ENCODE measurements around the gene FBXL16.

The FBXL16 gene

DNA sequence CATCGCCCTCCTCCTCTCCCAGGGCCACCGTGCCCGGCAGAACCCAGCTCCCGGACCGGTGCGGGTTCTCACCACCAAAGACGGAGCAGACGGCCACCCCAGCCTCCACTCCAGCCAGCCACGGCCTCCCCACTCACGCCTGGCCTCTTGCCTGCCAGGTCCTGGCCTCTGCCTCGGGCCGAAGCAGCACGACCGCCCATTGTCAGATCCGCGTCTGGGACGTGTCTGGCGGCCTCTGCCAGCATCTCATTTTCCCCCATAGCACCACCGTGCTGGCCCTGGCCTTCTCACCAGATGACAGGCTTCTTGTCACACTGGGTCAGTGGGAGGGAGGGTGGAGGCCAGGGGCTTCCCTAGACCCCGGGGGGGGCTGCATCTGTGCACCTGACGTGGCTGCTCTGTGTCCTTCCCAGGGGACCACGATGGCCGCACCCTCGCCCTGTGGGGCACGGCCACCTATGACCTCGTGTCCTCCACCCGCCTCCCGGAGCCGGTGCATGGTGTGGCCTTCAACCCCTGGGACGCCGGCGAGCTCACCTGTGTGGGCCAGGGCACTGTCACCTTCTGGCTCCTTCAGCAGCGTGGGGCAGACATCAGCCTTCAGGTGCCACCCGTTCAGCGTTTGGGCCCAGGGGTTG lies 44.3 kb downstream of the FBXL16 start:
- no peak overlapping the region for H3K4me3 ChIP-seq (ENCODE audit: low read depth, low read length)
- TF ChIP-seq, protein P1, sequence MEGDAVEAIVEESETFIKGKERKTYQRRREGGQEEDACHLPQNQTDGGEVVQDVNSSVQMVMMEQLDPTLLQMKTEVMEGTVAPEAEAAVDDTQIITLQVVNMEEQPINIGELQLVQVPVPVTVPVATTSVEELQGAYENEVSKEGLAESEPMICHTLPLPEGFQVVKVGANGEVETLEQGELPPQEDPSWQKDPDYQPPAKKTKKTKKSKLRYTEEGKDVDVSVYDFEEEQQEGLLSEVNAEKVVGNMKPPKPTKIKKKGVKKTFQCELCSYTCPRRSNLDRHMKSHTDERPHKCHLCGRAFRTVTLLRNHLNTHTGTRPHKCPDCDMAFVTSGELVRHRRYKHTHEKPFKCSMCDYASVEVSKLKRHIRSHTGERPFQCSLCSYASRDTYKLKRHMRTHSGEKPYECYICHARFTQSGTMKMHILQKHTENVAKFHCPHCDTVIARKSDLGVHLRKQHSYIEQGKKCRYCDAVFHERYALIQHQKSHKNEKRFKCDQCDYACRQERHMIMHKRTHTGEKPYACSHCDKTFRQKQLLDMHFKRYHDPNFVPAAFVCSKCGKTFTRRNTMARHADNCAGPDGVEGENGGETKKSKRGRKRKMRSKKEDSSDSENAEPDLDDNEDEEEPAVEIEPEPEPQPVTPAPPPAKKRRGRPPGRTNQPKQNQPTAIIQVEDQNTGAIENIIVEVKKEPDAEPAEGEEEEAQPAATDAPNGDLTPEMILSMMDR (IDR thresholded peaks at IDR 0.05; ENCODE audit: insufficient read depth, low read depth, low read length, missing control alignments), result no peak
- no peak for DNase-seq (ENCODE audit: low read depth)

DNA sequence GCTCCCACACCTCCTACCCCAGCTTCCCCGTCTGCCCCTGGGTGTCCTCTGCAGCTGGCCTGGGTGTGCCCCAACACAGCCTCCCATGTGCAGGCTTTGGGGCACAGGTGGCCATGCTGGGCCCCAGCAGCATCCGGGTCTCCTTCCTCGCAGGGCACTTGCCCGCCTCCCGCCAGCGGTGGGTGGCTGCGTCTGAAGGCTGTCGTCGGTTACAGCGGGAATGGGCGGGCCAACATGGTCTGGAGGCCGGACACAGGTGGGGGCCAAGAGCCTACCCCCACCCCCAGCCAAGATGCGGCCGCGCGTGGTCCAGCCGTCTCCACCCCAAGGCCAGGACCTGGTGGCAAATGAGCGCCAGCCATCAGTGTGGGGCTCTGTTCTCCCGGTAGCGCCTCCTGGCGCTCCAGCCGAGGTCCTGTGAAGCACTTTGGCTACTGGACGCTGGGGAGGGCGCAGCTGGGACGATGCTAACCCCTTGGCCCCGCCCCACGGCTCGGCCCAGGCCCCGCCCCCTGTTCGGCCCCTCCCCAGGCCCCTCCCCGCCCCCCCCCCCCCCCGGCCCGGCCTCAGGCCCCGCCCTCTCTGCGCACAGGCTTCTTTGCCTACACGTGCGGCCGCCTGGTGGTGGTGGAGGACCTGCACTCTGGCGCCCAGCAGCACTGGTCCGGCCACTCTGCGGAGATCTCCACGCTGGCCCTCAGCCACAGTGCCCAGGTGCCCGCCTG lies 45.0 kb downstream of the FBXL16 start:
- TF ChIP-seq, protein P1 (IDR thresholded peaks at IDR 0.05; ENCODE audit: insufficient read depth, low read depth, low read length, missing control alignments), result peak; percentile 39
- DNase-seq (ENCODE audit: low read depth), result peak; percentile 92
- no peak overlapping the region for H3K4me3 ChIP-seq (ENCODE audit: low read depth, low read length)

DNA sequence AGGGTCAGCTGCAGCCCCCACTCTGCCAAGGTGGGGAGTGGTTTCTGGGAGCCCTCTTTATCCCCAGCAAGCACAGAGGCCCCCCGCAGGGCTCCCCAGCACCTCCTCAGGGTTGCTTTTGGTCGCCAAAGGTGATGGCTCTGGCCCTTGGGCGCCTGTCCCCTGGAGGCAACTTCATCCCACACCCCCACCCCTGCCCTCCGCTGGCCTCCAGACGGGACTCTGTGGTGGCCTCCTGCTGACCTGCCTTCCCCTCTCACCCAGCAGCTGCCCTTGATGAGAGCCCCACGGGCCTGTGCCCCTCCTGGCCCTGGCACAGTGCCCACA lies 45.5 kb downstream of the FBXL16 start:
- TF ChIP-seq, protein P1 (IDR thresholded peaks at IDR 0.05; ENCODE audit: insufficient read depth, low read depth, low read length, missing control alignments), result no peak
- DNase-seq (ENCODE audit: low read depth), result no peak
- H3K4me3 ChIP-seq (ENCODE audit: low read depth, low read length), result no peak overlapping the region

DNA sequence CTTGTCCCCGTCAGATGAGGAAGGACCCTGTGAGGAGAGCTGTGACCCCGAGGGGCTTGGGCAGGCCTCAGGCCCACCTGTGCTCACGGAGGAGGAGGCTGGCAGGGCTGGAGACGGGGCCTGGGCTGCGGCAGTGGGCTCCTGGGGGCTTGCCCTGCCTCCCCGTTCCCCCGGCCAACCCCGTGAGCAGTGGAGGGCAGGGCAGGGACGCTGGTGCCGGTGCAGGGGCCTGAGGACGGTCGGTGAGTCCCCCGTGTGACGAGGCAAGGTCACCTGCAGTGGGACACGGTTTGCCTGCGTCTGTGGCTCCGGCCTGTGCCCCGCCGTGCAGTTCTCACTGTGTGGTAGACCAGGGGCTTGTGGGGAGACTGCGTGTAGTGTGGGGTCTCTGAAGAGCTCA lies 46.0 kb downstream of the FBXL16 start:
- no peak overlapping the region for H3K4me3 ChIP-seq (ENCODE audit: low read depth, low read length)
- TF ChIP-seq, protein P1 (IDR thresholded peaks at IDR 0.05; ENCODE audit: insufficient read depth, low read depth, low read length, missing control alignments), result no peak
- DNase-seq (ENCODE audit: low read depth), result no peak

DNA sequence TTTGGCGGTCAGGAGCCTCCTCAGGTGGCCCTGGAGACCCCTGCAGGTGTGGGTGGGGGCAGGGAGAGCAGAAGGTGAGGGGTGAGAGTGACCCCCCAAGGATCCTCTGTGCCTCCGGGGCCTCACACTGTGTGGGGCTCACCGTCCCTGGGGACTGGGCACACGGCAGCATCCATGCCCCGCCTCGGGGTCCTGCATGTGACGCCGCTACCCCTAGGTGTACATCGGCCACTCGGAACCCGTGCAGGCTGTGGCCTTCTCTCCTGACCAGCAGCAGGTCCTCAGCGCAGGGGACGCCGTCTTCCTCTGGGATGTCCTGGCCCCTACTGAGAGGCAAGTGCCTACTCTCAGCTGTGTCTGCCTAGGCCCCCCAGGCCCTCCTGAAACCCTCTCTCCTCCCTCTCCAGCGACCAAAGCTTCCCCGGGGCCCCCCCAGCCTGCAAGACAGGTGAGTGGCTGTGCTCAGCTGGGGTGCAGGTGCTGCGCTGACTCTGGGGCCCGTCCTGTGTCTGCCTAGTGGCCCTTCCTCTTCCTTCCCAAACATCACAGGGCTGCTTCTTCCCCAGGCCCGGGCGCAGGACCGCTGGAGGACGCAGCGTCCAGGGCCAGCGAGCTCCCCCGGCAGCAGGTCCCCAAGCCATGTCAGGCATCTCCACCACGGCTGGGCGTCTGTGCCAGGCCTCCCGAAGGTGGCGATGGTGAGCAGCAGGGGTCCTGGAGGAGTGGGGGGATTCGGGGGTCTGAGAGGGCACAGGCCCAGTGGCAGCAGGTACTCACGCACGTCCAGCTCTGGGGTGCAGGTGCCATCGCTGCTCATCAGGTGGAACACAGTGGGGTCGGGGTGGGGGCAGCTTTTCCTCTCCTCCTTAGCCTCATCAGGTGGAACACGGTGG lies 46.7 kb downstream of the FBXL16 start:
- no peak for DNase-seq (ENCODE audit: low read depth)
- TF ChIP-seq, protein P1 (IDR thresholded peaks at IDR 0.05; ENCODE audit: insufficient read depth, low read depth, low read length, missing control alignments), result no peak
- H3K4me3 ChIP-seq (ENCODE audit: low read depth, low read length), result no peak overlapping the region

DNA sequence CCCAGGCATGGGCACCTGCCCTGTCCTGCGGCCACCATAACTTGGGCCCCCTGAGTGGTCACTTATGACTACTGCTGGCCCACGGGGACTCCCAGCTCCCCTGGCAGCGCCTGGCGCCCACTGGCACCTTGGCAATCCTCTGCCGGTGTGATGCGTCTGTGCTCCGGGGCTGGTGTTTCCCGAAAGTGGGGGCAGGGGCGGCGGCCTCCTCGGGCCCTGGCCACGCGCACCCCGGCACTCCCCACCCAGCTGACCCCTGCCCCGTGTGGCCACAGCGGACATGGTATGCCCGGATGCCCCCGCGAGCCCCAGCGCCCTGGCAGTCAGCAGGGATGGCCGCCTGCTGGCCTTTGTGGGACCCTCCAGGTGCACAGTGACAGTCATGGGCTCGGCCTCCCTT lies 48.1 kb downstream of the FBXL16 start:
- DNase-seq (ENCODE audit: low read depth), result no peak
- H3K4me3 ChIP-seq (ENCODE audit: low read depth, low read length), result no peak overlapping the region
- TF ChIP-seq, protein P1 (IDR thresholded peaks at IDR 0.05; ENCODE audit: insufficient read depth, low read depth, low read length, missing control alignments), result no peak

Data from GM12865 (cell line).